Dermis microvascular lymphatic vessel endothelial cell (primary cell): ENCODE data around the gene IQCM. TPM values are rescaled to one million over a fixed set of nuclear protein-coding genes. Genes with fewer than 3 reads are reported as not detected.
A peak's percentile ranks its signal among the peaks of the same experiment; 100 is the strongest.

Source experiments
- DNase-seq, 2 donors: peaks; one replicate each; pipeline versions ENCODE4 v3.0.0 to v3.0.0-alpha.2; 2010; ENCODE audit warnings: low read depth in 2 of 2
- total RNA-seq: library from RNA; depleted of rRNA; stranded (reverse); fragments of >200 nt; gene quantifications from 2 replicates; pipeline ENCODE4 v1.2.1, GENCODE V29; 2014

The IQCM gene
- total RNA-seq, 1 donor from 2014 or later, result not detected

GRCh38 chr4:149709640-149710039 is 106.0 kb downstream of the IQCM start:
- no peak for DNase-seq

GRCh38 chr4:149708513-149709130 is 107.0 kb downstream of the IQCM start:
- peak; percentile 37 to 56 for DNase-seq

- no peak for DNase-seq
Observed at GRCh38 chr4:149707862-149708261, 107.8 kb downstream of the IQCM start.

GRCh38 chr4:149706942-149707341 is 108.7 kb downstream of the IQCM start:
- DNase-seq, result peak; percentile 30 to 36

- no peak for DNase-seq
Observed at GRCh38 chr4:149702414-149703293, 113.0 kb downstream of the IQCM start.

- DNase-seq, result no peak
Observed at GRCh38 chr4:149701435-149702156, 114.0 kb downstream of the IQCM start.

- no peak for DNase-seq
Observed at GRCh38 chr4:149700272-149700671, 115.4 kb downstream of the IQCM start.

- no peak for DNase-seq
Observed at GRCh38 chr4:149699642-149700041, 116.0 kb downstream of the IQCM start.

- no peak for DNase-seq
Observed at GRCh38 chr4:149690726-149691125, 124.9 kb downstream of the IQCM start.

GRCh38 chr4:149684516-149684915 is 131.1 kb downstream of the IQCM start:
- DNase-seq, result no peak

GRCh38 chr4:149676076-149676475 is 139.6 kb downstream of the IQCM start:
- no peak for DNase-seq

GRCh38 chr4:149645790-149646189 is 169.9 kb downstream of the IQCM start:
- no peak for DNase-seq

GRCh38 chr4:149638073-149638472 is 177.6 kb downstream of the IQCM start:
- no peak for DNase-seq

GRCh38 chr4:149634368-149634767 is 181.3 kb downstream of the IQCM start:
- no peak for DNase-seq

- DNase-seq, result no peak
Observed at GRCh38 chr4:149631629-149632028, 184.0 kb downstream of the IQCM start.

- DNase-seq, result no peak
Observed at GRCh38 chr4:149630064-149630463, 185.6 kb downstream of the IQCM start.

- no peak for DNase-seq
Observed at GRCh38 chr4:149605601-149606378, 209.9 kb downstream of the IQCM start.

- no peak for DNase-seq
Observed at GRCh38 chr4:149604827-149605226, 210.8 kb downstream of the IQCM start.

- no peak for DNase-seq
Observed at GRCh38 chr4:149595500-149595899, 220.1 kb downstream of the IQCM start.

GRCh38 chr4:149589826-149590225 is 225.8 kb downstream of the IQCM start:
- no peak for DNase-seq

- no peak for DNase-seq
Observed at GRCh38 chr4:149584722-149585121, 230.9 kb downstream of the IQCM start.

- no peak for DNase-seq
Observed at GRCh38 chr4:149574971-149575370, 240.7 kb downstream of the IQCM start.
